CD4-positive, alpha-beta T cell treated with Interleukin-10 for 1 hour (primary cell): ENCODE measurements around the gene NUAK2.
A peak's percentile ranks its signal among the peaks of the same experiment; 100 is the strongest.
"Not testable (repeated sequence)": the region's sequence is repeated elsewhere in the genome, so short reads cannot be mapped to it uniquely, and the experiment has no call there.

Source experiments
- DNase-seq: peaks from one replicate; pipeline ENCODE4 v3.0.0-alpha.2; 2020

The NUAK2 gene

DNA sequence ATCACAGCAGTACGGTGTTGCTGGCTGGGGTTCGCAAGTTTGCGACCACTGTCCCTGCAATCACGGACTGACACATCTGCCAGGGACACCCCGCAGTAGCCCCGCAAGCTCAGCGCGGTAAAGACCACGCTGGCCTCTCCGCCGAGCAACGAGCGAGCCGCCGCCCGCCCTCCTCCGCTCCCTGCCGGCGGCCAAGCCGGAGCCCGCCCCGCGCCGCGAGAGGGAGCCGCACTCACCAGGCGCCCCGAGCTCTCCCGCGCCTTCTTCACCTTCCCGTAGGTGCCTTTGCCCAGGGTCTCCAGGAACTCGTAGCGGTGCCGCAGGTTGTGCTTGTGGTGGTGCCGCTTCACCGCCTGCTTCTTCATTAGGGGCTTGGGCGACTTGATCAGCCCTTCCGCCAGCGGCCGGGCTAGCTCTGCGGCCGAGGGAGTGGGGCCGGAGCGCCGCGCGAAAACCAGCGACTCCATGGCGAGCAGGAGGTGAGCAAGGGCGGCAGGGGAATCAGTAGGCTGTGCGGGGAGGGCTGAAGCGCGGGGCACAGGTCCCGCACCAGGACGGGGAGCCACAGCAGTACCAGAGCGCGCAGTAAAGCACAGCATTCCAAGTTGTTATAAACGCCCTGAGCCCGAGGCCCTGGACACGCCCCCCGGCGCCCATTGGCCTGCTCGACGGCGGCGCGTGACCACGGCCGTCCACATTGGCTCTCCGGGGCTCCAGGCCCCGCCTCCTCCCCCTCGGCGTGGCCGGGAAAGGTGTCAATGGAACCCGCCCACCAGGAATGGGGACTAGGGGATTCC lies at the start of gene NUAK2:
TSS of gene NUAK2 (minus strand) at position 584 of the 797 bp plus-strand sequence. CDS start at position 467, 117 bp downstream.
- peak; percentile 88 for DNase-seq

- DNase-seq, result no peak
These were observed 49.2 kb upstream of the NUAK2 start for GRCh38 chr1:205370780-205371179.

GRCh38 chr1:205369701-205370123 lies 48.2 kb upstream of the NUAK2 start:
- no peak for DNase-seq

GRCh38 chr1:205368478-205368877 lies 46.9 kb upstream of the NUAK2 start:
- no peak for DNase-seq

GRCh38 chr1:205365945-205366463 lies 44.5 kb upstream of the NUAK2 start:
- DNase-seq, result no peak

GRCh38 chr1:205365086-205365485 lies 43.5 kb upstream of the NUAK2 start:
- not testable (repeated sequence) for DNase-seq

DNA sequence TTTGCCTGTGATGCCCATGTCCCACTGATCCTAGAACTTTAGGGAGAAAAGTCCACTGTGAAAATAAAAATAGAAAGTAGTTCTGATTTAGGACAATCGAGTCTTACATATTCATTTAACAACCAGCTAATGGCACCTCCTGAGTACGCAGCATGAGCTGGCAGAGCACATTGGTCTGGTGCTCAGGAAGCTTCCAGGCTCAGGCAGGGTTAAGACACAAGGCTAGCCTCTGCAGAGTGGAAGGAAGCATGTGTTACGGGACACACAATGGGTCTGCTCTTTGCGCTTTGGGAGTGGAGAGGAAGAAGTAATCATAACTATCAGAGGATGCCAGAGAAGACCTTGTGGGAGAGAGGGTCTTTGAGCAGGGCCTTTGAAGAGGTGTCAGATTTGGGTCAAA lies 39.3 kb upstream of the NUAK2 start:
- DNase-seq, result no peak

GRCh38 chr1:205359771-205360565 lies 38.4 kb upstream of the NUAK2 start:
- no peak for DNase-seq

DNA sequence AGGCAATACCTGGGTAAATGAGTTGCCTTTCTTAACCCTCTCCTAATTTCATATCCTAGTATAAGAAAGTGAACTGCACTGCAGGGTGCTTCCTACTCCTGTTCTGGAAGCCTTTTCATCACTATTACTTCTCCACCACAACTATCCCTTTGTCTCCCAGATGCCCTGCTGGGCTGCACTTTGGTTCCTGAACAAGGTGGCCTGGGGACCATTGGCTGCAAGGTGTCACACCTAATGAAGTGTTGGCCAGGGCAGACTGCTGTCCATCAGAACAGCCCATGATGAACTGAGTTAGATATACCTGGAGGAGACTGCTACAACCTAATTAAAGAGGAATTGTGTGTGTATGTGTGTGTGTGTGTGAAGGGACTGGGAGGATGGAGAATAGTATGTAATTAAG lies 37.0 kb upstream of the NUAK2 start:
- DNase-seq, result no peak

GRCh38 chr1:205357567-205357966 lies 36.0 kb upstream of the NUAK2 start:
- DNase-seq, result no peak

DNA sequence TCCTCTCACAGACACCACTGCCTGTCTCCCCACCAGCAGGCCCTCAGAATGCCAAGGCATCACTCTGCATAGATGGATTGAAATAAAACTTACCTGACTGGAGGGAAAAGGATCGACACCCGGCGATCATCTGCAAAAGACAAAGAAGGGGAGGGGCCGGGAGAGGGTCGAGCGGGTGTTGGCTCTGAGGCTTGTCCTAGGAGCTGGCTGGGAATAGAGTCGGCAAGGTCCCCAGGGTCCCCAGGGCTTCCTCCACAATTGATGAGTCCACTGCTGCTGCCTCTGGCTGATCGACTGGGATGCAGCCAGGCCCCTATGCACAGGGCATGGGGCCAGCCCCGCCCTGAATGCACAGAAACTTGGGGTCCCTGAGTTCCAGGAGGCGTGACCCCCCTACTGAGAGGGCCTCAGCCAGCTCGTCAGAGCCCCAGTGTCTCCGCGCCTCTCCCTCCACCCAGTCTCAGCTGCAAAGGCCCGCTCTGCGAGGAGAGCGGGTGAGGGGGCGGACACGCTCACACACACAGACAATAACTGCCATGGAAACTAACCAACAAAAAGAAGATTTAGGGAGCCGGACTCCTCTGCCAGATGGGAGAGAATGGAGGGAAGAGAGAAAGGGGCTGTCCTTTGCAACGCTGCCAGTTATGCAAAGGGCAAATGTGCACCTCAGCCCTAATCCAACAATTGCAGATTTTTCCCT lies 35.0 kb upstream of the NUAK2 start, which contains the start of gene KLHDC8A:
TSS of gene KLHDC8A (minus strand) at position 483 of the 700 bp plus-strand sequence. CDS start 13,318 bp downstream, outside the sequence.
- DNase-seq, result no peak

- DNase-seq, result no peak
These were observed 33.5 kb upstream of the NUAK2 start for GRCh38 chr1:205355075-205355453.

DNA sequence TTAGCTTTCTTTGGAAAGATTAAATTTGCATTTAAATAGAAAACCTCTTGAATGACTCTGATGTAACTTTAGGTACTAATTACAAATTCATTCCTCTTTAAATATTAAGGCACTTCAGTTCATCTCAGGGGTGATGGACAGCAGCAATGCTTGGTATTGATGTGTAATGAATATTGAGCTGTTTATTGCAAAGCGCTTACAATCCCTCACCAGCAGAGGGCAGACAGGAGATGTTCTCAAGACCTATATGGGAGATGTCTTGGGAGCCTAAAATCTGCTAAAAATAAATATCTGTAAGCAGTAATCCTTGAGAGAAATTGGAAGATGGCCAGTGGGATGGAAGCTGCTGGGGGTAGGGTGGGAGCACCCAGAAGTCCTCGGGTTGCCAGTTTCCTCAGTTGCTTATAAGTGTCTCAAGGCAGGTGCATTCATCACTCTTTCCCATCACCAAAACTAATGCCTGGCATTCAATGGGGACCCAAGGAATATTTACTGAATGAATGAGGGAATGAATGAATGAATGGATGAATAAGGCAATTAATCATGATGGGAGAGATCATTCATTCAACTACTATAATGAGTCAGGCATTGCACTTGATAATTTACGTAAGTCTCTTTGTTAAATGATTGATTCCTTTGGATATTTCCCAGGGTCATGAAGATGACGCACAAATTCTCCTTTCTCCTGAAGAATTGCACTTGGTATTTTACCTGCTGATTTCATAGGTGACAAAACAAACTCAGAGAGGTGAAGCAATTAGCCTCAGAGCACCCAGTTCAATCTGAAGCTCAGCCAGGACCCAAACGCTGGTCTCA lies 32.9 kb upstream of the NUAK2 start:
- DNase-seq, result peak; percentile 70

DNA sequence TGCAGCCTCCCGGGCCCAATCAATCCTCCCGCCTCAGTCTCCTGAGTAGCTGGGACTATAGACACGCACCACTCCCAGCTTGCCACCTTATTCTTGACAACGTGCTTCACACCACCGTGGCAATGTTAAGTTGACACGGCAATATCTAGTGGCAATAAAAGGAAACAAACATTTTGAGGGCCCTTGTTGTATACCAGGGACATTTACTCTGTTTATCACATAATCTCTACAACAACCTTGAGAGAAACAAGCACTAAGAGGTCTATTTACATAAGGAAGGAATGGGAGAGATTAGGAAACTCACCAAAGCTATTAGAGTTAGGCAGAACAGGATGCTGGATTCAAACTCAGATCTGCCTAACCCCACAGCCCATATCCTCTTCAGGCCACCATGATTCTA lies 32.1 kb upstream of the NUAK2 start:
- no peak for DNase-seq

DNA sequence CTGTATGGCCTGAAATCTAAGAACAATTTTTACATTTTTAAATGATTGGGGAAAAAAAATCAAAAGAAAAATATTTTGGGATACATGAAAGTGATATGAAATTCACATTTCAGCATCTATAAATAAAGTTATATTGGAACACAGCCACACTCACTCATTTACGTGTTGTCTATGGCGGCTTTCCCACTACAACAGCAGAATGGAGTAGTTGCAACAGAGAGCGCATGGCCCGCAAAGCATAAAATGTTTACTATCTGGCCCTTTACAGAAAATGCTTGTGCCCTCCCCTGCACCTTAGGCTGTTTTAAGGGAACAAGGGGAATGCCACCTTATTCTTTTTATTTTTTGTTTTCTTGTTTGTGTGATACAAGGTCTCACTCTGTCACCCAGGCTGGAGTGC lies 31.6 kb upstream of the NUAK2 start:
- no peak for DNase-seq

- DNase-seq, result no peak
These were observed 30.6 kb upstream of the NUAK2 start for GRCh38 chr1:205351984-205352713.

DNA sequence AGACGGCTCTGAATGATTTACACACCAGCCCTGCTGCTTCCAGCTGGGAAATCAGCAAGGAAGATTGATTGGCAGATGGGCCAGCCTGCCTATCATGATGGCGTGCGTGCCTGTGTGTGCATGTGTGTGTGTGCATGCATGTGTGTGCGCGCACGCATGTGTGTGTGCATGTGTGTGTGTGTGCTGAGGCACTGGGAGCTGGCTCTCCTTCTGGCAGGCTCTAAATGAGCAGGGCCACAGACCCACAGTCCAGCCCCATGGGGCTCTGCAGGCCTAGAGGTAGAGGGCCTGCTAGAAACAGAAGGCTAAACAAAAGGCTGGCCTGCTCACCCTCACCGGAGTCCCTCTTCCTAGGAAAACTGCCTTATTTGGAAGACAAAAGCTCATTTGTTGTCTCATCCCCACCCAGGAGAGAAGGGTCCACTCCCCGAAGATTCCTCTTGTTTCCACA lies 29.2 kb upstream of the NUAK2 start:
- DNase-seq, result no peak

- DNase-seq, result no peak
These were observed 28.6 kb upstream of the NUAK2 start for GRCh38 chr1:205350124-205350523.

DNA sequence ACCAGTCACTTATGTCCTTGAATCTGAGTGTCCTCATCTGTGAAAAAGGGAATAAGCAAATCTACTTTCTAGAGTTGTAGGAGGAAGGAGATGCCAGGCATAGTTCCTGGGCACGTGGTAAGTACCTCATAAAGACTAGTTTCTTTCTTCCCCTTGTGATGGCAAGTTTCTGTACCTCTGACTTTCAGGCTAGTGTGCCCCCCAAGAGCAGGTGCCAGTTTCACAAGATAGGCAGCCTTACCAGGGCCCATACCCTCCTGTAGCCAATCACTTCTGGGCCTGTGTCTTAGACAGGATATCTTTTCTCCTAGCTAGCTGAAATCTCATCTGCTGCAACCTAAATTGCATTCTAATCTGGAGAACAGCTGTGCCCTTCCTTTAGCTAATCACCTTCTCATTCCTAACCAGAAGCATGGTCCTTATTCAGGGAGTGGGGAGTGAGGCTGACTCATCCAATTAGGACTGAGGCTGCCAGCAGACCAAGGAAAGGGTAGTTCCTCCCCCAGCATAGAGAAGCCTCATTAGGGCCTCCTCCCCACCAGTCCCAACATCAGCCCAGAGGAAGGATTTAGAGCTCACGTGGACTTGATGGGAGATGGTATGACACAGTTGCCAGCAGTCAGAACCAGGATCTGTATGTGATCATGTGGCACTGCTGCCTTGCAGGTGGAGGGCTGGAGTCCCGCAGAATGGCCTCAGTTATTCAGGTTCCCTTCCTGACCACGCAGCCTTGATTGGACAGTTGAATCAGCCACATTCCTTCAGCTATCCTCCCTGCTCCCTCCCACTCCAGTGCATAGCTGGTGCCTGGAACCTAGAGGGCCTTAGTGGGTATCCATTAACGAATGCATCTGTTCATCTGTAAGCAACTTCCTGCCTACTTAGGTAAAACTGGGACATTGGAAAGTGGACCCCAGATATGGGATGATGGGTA lies 27.3 kb upstream of the NUAK2 start:
- DNase-seq, result no peak

GRCh38 chr1:205346956-205347574 lies 25.5 kb upstream of the NUAK2 start:
- DNase-seq, result no peak
